Heart right ventricle (tissue), 16 donors: ENCODE measurements around the gene LYST. TPM values are rescaled to one million over a fixed set of nuclear protein-coding genes. Genes with fewer than 3 reads are reported as not detected.
A peak's percentile ranks its signal among the peaks of the same experiment; 100 is the strongest.

ENCODE experiments used
- ATAC-seq, 8 donors: fragments of 200-7000 bp; cut with Tn5 transposase; one replicate each; pipeline ENCODE4 v1.9.1; 2020; ENCODE audit warnings: mild to moderate bottlenecking in 8 of 8, moderate library complexity in 8 of 8, moderate number of reproducible peaks in 1 of 8
- DNase-seq, 2 donors: peaks; one replicate each; pipeline ENCODE4 v3.0.0-alpha.2; 2020
- H3K27ac ChIP-seq, 10 donors: fragments of 200-600 bp; sonication (generic) in 2 of 10; one replicate each; pipeline versions ENCODE4 v1.5.0 to v1.8.0; 2020 to 2022; ENCODE audit warnings: mild to moderate bottlenecking in 3 of 10
- H3K27me3 ChIP-seq, 7 donors: fragments of 200-600 bp; one replicate each; pipeline ENCODE4 v1.8.0; 2021 to 2022; ENCODE audit warnings: mild to moderate bottlenecking in 2 of 7
- H3K36me3 ChIP-seq, 9 donors: fragments of 200-600 bp; sonication (generic) in 1 of 9; one replicate each; pipeline versions ENCODE4 v1.5.0 to v1.8.0; 2020 to 2022; ENCODE audit warnings: mild to moderate bottlenecking in 2 of 9
- H3K4me1 ChIP-seq, 9 donors: fragments of 200-600 bp; sonication (generic) in 1 of 9; one replicate each; pipeline versions ENCODE4 v1.5.0 to v1.8.0; 2020 to 2022; ENCODE audit warnings: mild to moderate bottlenecking in 4 of 9
- H3K4me3 ChIP-seq, 10 donors: fragments of 200-600 bp; sonication (generic) in 2 of 10; one replicate each; pipeline versions ENCODE4 v1.5.0 to v1.8.0; 2020 to 2022; ENCODE audit warnings: mild to moderate bottlenecking in 7 of 10, moderate library complexity in 2 of 10
- H3K9me3 ChIP-seq, 11 donors: fragments of 200-600 bp in 10 of 11; sonication (generic) in 2 of 11; one replicate each; pipeline versions ENCODE4 v1.5.0 to v1.8.0; 2013 to 2022; ENCODE audit warnings: mild to moderate bottlenecking in 2 of 11, control low read depth in 1 of 11, moderate library complexity in 1 of 11
- CTCF ChIP-seq, 9 donors: fragments of 200-600 bp; sonication (generic) in 2 of 9; IDR thresholded peaks; one replicate each; pipeline versions ENCODE4 v1.5.0 to v1.8.0; 2021 to 2022; ENCODE audit warnings: antibody characterized with exemption in 9 of 9, mild to moderate bottlenecking in 5 of 9, moderate library complexity in 1 of 9
- WGBS, 2 donors: extraction: QIAGEN DNeasy Blood & Tissue Kit; methylation state at CpG; one replicate each; pipeline ENCODE4 v1.1.7; 2013; ENCODE audit warnings: inconsistent platforms in 1 of 2; 5-methylcytosine and 5-hydroxymethylcytosine counted together
- intact Hi-C, 10 donors: fragments of 100-400 bp; cut with DNase I; formaldehyde crosslinking; loops; one replicate each; pipeline versions ENCODE4 v1.11.1 to v1.14.2; 2022
- polyA plus RNA-seq, 2 donors: library from polyadenylated mRNA; stranded (reverse); fragments of 200-250 nt; gene quantifications; one replicate each; pipeline ENCODE4 v1.2.3, GENCODE V29; 2013
- total RNA-seq, 10 donors: library from RNA; stranded (reverse); fragmentation: NEBNext Ultra II Directional in 3 of 10; extraction: Animal tissue kit (Norgen Biotek cat#: 25700) in 3 of 10; gene quantifications; one replicate each; pipeline versions ENCODE4 v1.2.1 to v1.2.4, GENCODE V29; 2021 to 2023
- donor health status: Arrhythmogenic right ventricular cardiomyopathy.
- donor health status: ischemic (EF 13 %, LVEDD 7.1; RV severe dilation, severe dysfunction).
- donor health status: healthy with polysubstance abuse.
- donor health status: DM: no; HTN: yes; CAD: no.
- donor health status: DM: no; HTN: no; CAD: no.
- donor health status: ischemic (EF 25% LVEDD 6.9; RV normal size, moderate dysfunction).
- donor health status: ischemic (EF 25% LVEDD 5.7; RV mildly dilated, moderate dysfunction).
- donor health status: healthy.
- donor health status: DM: yes; HTN: yes; CAD: no.
- donor health status: Ischemic cardiomyopathy.
- donor health status: ischemic (EF 35%, LVEDD 5.7; RV mildly dilated, moderate dysfunction).
- donor health status: nonischemic (EF 11% LVEDD 7.7; RV severe dilation, severe dysfunction).
- donor health status: DM: yes; HTN: yes; CAD: no.
- donor health status: PGD.
- donor health status: ischemic (EF 29% LVEDD 5.4; RV normal size, mild dysfunction).
- donor health status: nonischemic (EF 23%, LVEDD 6.1; RV moderate dilation, normal function).

Gene LYST
- total and polyA plus RNA-seq, 12 donors = 3.3 to 13.6 (median 10.5) TPM

GRCh38 chr1:235652364-235652763 lies 214.3 kb downstream of the LYST start:
- ATAC-seq = no peak

DNA sequence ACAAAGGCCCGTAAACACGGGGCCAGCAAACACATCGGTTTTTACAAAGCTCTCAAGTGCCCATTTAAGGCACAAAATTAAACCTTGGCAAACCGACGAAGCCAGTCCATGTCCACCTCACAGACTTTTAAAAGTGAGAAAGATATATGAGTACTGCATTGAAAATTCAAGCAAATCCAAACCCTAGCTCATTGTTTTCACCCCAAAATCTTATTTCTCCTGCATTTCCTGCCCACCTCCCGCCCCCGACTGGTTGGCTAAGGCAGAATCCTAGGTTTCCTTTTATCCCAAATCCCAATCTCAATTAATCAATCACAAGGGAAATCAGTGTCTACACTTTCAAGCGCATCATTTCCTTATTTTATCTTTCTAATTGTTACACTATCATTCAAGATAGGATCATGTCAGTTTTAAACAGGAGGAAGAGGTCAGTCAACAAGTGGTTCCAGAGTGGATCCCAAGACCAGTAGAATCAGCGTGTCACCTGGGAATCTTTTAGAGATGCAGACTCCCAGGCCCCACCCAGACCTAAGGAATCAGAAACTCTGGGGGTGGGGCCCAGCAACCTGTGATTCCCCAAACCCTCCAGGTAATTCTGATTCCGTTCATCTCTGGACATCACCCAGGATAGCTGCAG lies 215.4 kb downstream of the LYST start:
- DNase-seq (no peak), ATAC-seq (no peak)
- H3K4me3 ChIP-seq = peak overlapping the region in 1 of 10 donors; percentile 47
- peaks cover 17 to 98% (median 79%) of the 10 kb centered on the region in 7 donors for H3K27me3 ChIP-seq
- H3K4me1 ChIP-seq = peaks cover 3 to 27% (median 22%) of the 10 kb centered on the region in 9 donors
- H3K27ac ChIP-seq = no peak overlapping the region
- intact Hi-C loops = no loop called here
- no peaks in the 10 kb centered on the region for H3K36me3 ChIP-seq
- TF ChIP-seq CTCF (IDR thresholded peaks at IDR 0.05) = no peak
- peaks cover 0 to 3% (median 0%) of the 10 kb centered on the region in 11 donors for H3K9me3 ChIP-seq
- 29 to 31% methylated on average over 10 of the region's 10 CpGs for WGBS, 2 donors

More at GRCh38 chr1:235652364-235652763, 214.3 kb downstream of the LYST start:
- Histone ChIP-seq H3K9me3 (peaks cover 0 to 3% (median 0%) of the 10 kb centered on the region in 11 donors), H3K36me3 (no peaks in the 10 kb centered on the region), H3K27me3 (peaks cover 17 to 92% (median 68%) of the 10 kb centered on the region in 7 donors), H3K4me3 (no peak overlapping the region), H3K27ac (no peak overlapping the region), H3K4me1 (peaks cover 3 to 27% (median 22%) of the 10 kb centered on the region in 9 donors)
- no peak for DNase-seq
- TF ChIP-seq CTCF (IDR thresholded peaks at IDR 0.05) = no peak
- intact Hi-C loops = no loop called here
- 91% methylated on average over 11 of the region's 11 CpGs for WGBS, 2 donors

- Histone ChIP-seq H3K4me1 (peaks cover 3 to 27% (median 22%) of the 10 kb centered on the region in 9 donors), H3K4me3 (peak overlapping the region; percentile 4 to 57 (median 47)), H3K9me3 (peaks cover 0 to 3% (median 0%) of the 10 kb centered on the region in 11 donors), H3K27me3 (peaks cover 17 to 98% (median 86%) of the 10 kb centered on the region in 7 donors), H3K36me3 (no peaks in the 10 kb centered on the region), H3K27ac (no peak overlapping the region)
- TF ChIP-seq CTCF (IDR thresholded peaks at IDR 0.05) = no peak
- intact Hi-C loops = no loop called here
- DNase-seq (no peak), ATAC-seq (peak in 4 of 8 donors; percentile 8 to 37 (median 20))
- WGBS, 2 donors = 2 to 3% methylated on average over 69 to 71 of the region's 71 CpGs
Observed at GRCh38 chr1:235650341-235651169, 216.2 kb downstream of the LYST start.

DNA sequence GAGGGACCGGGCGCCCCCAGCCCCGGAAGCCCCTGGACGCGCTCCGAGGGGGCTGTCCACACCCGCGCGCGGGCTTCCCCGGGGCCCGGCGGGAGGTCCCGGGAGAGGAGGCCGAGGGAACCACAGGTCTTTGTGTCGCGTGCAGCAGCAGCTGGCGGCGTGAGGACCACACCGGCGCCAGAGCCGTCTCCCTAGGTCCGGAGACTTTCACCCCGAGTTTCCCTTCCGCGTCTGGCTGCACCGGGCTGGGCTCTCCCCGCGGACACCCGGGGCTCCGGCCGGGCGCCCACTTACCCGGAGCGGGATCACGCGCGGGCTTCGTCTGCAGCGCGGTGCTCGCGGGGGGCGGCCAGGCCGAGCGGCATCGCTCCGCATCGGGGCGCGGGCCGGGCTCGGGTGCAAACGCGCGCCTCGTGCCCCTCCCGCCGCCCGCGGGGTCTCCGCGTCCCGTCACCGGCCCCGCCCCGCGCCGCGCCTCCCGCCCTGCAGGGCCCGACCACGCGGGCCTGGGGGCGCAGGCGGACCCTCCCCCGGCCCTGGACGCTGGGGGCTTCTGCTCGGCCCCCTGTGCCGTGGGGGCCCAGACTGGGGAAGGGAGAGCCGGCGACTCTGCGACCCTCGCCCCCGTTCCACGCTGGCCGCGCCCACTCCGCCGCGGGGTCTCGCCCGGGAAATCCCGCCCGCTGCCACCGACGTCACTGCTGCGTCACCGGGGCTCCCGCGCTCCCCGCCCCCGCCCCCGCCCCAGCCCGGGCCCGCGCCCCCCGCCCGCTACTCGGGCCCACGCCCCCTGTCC lies 217.1 kb downstream of the LYST start, which contains the start of gene GNG4:
GNG4 (minus strand) TSS at position 417 of the 796 bp plus-strand sequence. CDS start 65,946 bp downstream, outside the sequence.
- Histone ChIP-seq H3K27ac (no peak within 1 kb of the TSS), H3K4me3 (peak within 1 kb of the TSS; percentile 4 to 57 (median 47)), H3K36me3 (no peaks in the 10 kb centered on the region), H3K4me1 (peaks cover 3 to 27% (median 22%) of the 10 kb centered on the region in 9 donors), H3K27me3 (peaks cover 17 to 99% (median 90%) of the 10 kb centered on the region in 7 donors), H3K9me3 (peaks cover 0 to 3% (median 0%) of the 10 kb centered on the region in 11 donors)
- ATAC-seq (peak in 4 of 8 donors; percentile 8 to 44 (median 34)), DNase-seq (no peak)
- 1% methylated on average over 62 to 111 of the region's 111 CpGs for WGBS, 2 donors
- intact Hi-C loops = no loop called here
- TF ChIP-seq CTCF (IDR thresholded peaks at IDR 0.05) = no peak
